Measurements from ENCODE around the gene NRCAM. TPM values are rescaled to one million over a fixed set of nuclear protein-coding genes. Genes with fewer than 3 reads are reported as not detected.

Gene NRCAM
- total RNA-seq, 1 donor from 2014 or later: 9.3 TPM

DNA sequence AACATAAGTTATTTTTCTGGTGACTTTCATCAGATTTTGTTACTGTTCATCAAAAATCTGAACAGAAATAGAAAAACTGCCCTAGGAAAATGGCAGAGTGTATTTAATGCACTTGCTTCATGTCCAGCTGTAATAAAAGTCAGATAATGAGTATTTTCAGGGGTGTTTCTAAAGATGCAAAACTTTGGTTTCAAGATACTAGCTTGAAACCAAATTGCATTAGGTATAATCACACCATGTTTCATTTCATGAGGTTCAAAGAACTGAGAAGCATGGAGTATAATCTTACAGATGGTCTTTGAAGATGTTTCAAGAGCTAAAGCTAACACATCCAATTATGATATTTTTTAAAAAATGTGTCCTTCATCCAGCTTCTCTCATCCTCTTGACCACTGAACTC lies 128.9 kb downstream of the NRCAM start:
- H3K27ac ChIP-seq (ENCODE audit: low read depth, low read length): no peak overlapping the region
- no peak overlapping the region for H3K4me3 ChIP-seq (ENCODE audit: insufficient read depth, low read depth, low read length)
- no peaks in the 10 kb centered on the region for H3K36me3 ChIP-seq (ENCODE audit: insufficient read depth, low read length)
- H3K9ac ChIP-seq (ENCODE audit: low read length): no peak overlapping the region
- H3K36me3 Mint-ChIP-seq (ENCODE audit: low read depth, unreplicated experiment): no peaks in the 10 kb centered on the region
- no peaks in the 10 kb centered on the region for H3K27me3 ChIP-seq (ENCODE audit: insufficient read depth, low read length)
- no peak overlapping the region for H2AFZ ChIP-seq (ENCODE audit: low read depth, low read length)
- no peak overlapping the region for H3K4me2 ChIP-seq (ENCODE audit: low read length)
- H3K9me3 Mint-ChIP-seq (ENCODE audit: unreplicated experiment): no peaks in the 10 kb centered on the region
- no peak overlapping the region for H3K4me3 Mint-ChIP-seq (ENCODE audit: unreplicated experiment)
- no peaks in the 10 kb centered on the region for H3K27me3 Mint-ChIP-seq (ENCODE audit: low read depth, unreplicated experiment)
- no peaks in the 10 kb centered on the region for H3K9me3 ChIP-seq (ENCODE audit: insufficient read depth, low read depth, low read length)
- FAIRE-seq: no peak
- H4K20me1 ChIP-seq (ENCODE audit: insufficient read depth, low read length): no peaks in the 10 kb centered on the region
- H3K27ac Mint-ChIP-seq (ENCODE audit: unreplicated experiment): no peak overlapping the region
- TF ChIP-seq, protein P1, sequence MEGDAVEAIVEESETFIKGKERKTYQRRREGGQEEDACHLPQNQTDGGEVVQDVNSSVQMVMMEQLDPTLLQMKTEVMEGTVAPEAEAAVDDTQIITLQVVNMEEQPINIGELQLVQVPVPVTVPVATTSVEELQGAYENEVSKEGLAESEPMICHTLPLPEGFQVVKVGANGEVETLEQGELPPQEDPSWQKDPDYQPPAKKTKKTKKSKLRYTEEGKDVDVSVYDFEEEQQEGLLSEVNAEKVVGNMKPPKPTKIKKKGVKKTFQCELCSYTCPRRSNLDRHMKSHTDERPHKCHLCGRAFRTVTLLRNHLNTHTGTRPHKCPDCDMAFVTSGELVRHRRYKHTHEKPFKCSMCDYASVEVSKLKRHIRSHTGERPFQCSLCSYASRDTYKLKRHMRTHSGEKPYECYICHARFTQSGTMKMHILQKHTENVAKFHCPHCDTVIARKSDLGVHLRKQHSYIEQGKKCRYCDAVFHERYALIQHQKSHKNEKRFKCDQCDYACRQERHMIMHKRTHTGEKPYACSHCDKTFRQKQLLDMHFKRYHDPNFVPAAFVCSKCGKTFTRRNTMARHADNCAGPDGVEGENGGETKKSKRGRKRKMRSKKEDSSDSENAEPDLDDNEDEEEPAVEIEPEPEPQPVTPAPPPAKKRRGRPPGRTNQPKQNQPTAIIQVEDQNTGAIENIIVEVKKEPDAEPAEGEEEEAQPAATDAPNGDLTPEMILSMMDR (IDR thresholded peaks at IDR 0.05; ENCODE audit: insufficient read depth, low read depth, low read length): no peak
- no peak for TF ChIP-seq EZH2 (IDR thresholded peaks at IDR 0.05; ENCODE audit: insufficient read depth, low read length)
- no peaks in the 10 kb centered on the region for H3K4me1 ChIP-seq (ENCODE audit: insufficient read depth, low read length)
- DNase-seq (ENCODE audit: low read depth): no peak
- H3K79me2 ChIP-seq (ENCODE audit: insufficient read depth, low read length): no peaks in the 10 kb centered on the region
- peaks cover 9% of the 10 kb centered on the region for H3K4me1 Mint-ChIP-seq (ENCODE audit: low read depth, unreplicated experiment)

DNA sequence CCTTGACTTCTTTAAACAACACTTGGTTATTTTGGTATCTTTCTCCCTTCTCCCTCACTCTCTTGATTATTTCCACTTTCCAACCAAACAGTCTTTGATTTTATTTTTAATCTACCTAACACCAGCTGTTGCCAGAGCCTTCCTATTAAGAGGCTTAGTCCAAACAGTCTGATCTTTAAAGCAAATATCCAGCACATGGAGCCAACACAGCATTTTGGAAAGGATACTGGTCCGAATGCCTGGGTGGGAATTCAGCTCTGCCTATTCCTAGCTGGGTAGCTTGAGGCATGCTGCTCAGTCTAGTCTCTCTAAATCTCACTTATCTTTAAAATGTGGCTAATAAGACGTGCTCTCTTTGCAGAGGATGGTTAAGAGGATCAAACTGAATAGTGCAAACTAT lies 129.3 kb downstream of the NRCAM start:
- no peaks in the 10 kb centered on the region for H3K27me3 Mint-ChIP-seq (ENCODE audit: low read depth, unreplicated experiment)
- TF ChIP-seq, protein P1 (IDR thresholded peaks at IDR 0.05; ENCODE audit: insufficient read depth, low read depth, low read length): no peak
- TF ChIP-seq EZH2 (IDR thresholded peaks at IDR 0.05; ENCODE audit: insufficient read depth, low read length): no peak
- no peaks in the 10 kb centered on the region for H3K4me1 ChIP-seq (ENCODE audit: insufficient read depth, low read length)

DNA sequence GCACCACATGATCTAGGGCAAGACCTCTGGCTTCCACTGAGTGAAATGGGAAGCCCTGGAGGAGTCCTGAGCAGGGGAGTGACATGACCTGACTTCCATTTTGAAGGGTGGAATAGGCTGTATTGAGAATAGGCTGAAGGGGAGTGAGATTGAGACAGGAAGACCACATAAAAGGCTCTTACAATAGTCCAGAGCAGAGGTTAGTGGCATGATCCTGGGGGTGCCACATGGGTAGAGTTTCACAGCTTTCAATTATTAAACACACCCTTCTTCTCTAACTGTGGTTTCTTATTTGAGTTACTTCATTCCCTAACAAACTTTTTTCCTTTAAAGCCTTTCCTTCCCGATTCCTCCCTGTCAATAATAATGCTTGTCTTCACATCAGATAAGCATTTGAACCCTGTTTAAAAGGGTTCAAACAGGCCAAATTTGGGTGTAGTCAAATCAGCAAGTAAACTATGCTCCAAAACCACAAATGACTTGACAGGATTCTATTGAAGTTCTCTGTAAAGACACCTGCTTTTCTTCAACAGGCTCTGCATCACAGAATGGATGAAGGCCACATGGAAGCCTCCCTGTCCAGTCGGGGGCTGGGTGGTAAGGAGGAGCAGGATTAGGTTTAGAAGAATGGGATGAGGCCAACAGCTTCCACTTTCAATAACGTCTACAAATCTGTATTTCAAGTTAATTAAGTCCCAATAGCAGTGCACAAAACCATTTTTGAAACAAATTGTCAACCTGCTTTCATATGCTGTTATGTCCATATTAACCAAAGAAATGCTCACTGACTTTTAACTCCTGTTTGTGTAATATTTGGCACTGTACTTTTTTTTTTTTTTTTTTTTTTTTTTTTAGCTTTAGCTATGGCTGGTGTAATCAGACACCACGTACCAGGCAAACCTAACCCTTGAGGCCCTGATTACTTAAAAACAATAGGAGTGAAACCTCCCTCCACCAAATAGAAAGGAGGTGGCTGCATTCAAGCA lies 131.9 kb downstream of the NRCAM start:
- H3K9ac ChIP-seq (ENCODE audit: low read length): no peak overlapping the region
- no peak overlapping the region for H3K27ac ChIP-seq (ENCODE audit: low read depth, low read length)
- Mint-ChIP-seq H3K27me3 (ENCODE audit: low read depth, unreplicated experiment) (no peaks in the 10 kb centered on the region), H3K27ac (ENCODE audit: unreplicated experiment) (no peak overlapping the region), H3K36me3 (ENCODE audit: low read depth, unreplicated experiment) (no peaks in the 10 kb centered on the region), H3K9me3 (ENCODE audit: unreplicated experiment) (no peaks in the 10 kb centered on the region), H3K4me3 (ENCODE audit: unreplicated experiment) (no peak overlapping the region), H3K4me1 (ENCODE audit: low read depth, unreplicated experiment) (peaks cover 9% of the 10 kb centered on the region)
- H3K4me2 ChIP-seq (ENCODE audit: low read length): no peak overlapping the region
- H2AFZ ChIP-seq (ENCODE audit: low read depth, low read length): no peak overlapping the region
- H3K4me1 ChIP-seq (ENCODE audit: insufficient read depth, low read length): no peaks in the 10 kb centered on the region
- H3K4me3 ChIP-seq (ENCODE audit: insufficient read depth, low read depth, low read length): no peak overlapping the region
- H4K20me1 ChIP-seq (ENCODE audit: insufficient read depth, low read length): no peaks in the 10 kb centered on the region
- no peaks in the 10 kb centered on the region for H3K27me3 ChIP-seq (ENCODE audit: insufficient read depth, low read length)
- H3K36me3 ChIP-seq (ENCODE audit: insufficient read depth, low read length): no peaks in the 10 kb centered on the region
- H3K79me2 ChIP-seq (ENCODE audit: insufficient read depth, low read length): no peaks in the 10 kb centered on the region
- DNase-seq (ENCODE audit: low read depth): no peak
- no peaks in the 10 kb centered on the region for H3K9me3 ChIP-seq (ENCODE audit: insufficient read depth, low read depth, low read length)
- TF ChIP-seq, protein P1 (IDR thresholded peaks at IDR 0.05; ENCODE audit: insufficient read depth, low read depth, low read length): no peak
- TF ChIP-seq EZH2 (IDR thresholded peaks at IDR 0.05; ENCODE audit: insufficient read depth, low read length): no peak
- no peak for FAIRE-seq

More for the DNA sequence above, 129.3 kb downstream of the NRCAM start:
- Histone ChIP-seq H3K27ac (ENCODE audit: low read depth, low read length) (no peak overlapping the region), H3K4me2 (ENCODE audit: low read length) (no peak overlapping the region), H3K9me3 (ENCODE audit: insufficient read depth, low read depth, low read length) (no peaks in the 10 kb centered on the region), H3K4me3 (ENCODE audit: insufficient read depth, low read depth, low read length) (no peak overlapping the region), H3K79me2 (ENCODE audit: insufficient read depth, low read length) (no peaks in the 10 kb centered on the region), H2AFZ (ENCODE audit: low read depth, low read length) (no peak overlapping the region), H4K20me1 (ENCODE audit: insufficient read depth, low read length) (no peaks in the 10 kb centered on the region), H3K9ac (ENCODE audit: low read length) (no peak overlapping the region), H3K27me3 (ENCODE audit: insufficient read depth, low read length) (no peaks in the 10 kb centered on the region), H3K36me3 (ENCODE audit: insufficient read depth, low read length) (no peaks in the 10 kb centered on the region)
- Mint-ChIP-seq H3K9me3 (ENCODE audit: unreplicated experiment) (no peaks in the 10 kb centered on the region), H3K4me1 (ENCODE audit: low read depth, unreplicated experiment) (peaks cover 9% of the 10 kb centered on the region), H3K36me3 (ENCODE audit: low read depth, unreplicated experiment) (no peaks in the 10 kb centered on the region), H3K27ac (ENCODE audit: unreplicated experiment) (no peak overlapping the region), H3K4me3 (ENCODE audit: unreplicated experiment) (no peak overlapping the region)
- FAIRE-seq: no peak
- DNase-seq (ENCODE audit: low read depth): no peak
